Measurements from ENCODE around the gene FANCC. TPM values are rescaled to one million over a fixed set of nuclear protein-coding genes. Genes with fewer than 3 reads are reported as not detected.

Gene FANCC
- total and polyA plus RNA-seq, 2 of the 8 experiments (the other 6 are each of a cell fraction or from before 2014, with no cell fraction given) = 7.8 to 15.2 TPM

DNA sequence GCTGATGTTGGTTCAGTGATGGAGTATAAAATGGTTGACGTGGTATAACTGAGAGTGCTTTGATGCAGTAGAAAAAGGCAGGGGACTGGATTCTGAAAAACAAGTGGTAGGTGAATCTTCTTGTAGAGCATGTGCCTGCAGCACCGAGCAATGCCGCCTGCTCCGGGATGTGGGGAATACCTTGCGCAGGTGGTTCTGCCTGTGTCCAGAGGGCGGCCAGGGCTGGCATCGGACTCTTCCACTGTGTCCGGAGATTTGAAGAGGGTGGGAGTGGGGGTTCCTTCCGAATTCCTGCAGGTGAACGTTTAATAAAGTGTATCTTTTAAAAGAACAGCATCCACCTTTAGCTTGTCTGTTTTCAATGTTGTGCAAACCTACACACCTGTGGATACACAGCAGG is 238.0 kb downstream of the FANCC start (continued):
- TF ChIP-seq, protein P1, sequence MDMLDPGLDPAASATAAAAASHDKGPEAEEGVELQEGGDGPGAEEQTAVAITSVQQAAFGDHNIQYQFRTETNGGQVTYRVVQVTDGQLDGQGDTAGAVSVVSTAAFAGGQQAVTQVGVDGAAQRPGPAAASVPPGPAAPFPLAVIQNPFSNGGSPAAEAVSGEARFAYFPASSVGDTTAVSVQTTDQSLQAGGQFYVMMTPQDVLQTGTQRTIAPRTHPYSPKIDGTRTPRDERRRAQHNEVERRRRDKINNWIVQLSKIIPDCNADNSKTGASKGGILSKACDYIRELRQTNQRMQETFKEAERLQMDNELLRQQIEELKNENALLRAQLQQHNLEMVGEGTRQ (IDR thresholded peaks at IDR 0.05; ENCODE audit: low read length) = no peak
- TF ChIP-seq ZNF274 (IDR thresholded peaks at IDR 0.05; ENCODE audit: borderline replicate concordance, extremely low read depth, low read length) = no peak
- no peak for TF ChIP-seq CHD2 (IDR thresholded peaks at IDR 0.05; ENCODE audit: low read length)
- TF ChIP-seq POLR2A (IDR thresholded peaks at IDR 0.05; ENCODE audit: control extremely low read depth in 1 of 2, low read depth in 2 of 2, low read length in 2 of 2) = no peak
- TF ChIP-seq SIRT6 (IDR thresholded peaks at IDR 0.05; ENCODE audit: low read length) = no peak
- no peak for TF ChIP-seq CTBP2 (IDR thresholded peaks at IDR 0.05; ENCODE audit: borderline replicate concordance, insufficient read depth, insufficient read length, low read length)
- TF ChIP-seq RBBP5 (IDR thresholded peaks at IDR 0.05; ENCODE audit: borderline replicate concordance, low read depth, low read length) = no peak
- no peak for TF ChIP-seq RXRA (IDR thresholded peaks at IDR 0.05; ENCODE audit: insufficient read depth, low read depth, low read length)
